OCI-LY3 (cell line): ENCODE data around the gene UNC13A.

ENCODE experiments used
- EZH2phosphoT487 ChIP-seq: fragments of 200-600 bp; shearing (Covaris generic); IDR thresholded peaks from 2 replicates; pipeline ENCODE4 v1.6.1; 2018; ENCODE audit warnings: antibody characterized with exemption, mixed run types, low read depth
- TF ChIP-seq, protein P1 (sequence below): fragments of 200-600, 300-600 bp; sonication (generic); IDR thresholded peaks from 2 replicates; pipeline ENCODE4 v1.5.1; 2014; ENCODE audit warnings: antibody characterized with exemption, low read length, low read depth

DNA sequence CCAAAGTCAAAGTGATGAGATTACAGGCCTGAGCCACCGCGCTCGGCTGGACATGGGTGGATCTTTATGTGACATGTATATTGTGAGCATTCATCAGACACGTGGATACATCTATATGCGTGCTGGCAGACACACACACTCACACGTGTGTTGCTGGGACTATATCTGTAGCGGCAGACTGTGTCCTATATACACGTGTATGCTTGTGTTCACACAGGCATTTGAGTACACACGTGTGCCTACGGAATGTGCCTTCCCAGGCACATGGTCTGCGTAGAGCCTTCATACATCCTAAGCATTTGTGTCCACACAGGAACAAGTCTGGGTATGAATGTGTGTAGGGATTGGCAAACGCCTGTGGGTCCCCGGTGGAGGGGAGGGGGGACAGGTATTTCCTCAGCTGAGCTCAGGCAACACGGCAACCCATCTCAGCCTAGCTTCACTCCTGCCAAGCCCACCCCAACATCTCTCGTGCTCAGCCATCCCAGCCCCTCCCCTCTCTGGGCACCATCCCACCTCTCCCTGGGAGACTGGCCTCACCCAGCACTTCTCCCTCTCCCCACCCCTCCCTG, 2.6 kb downstream of the UNC13A start:
- TF ChIP-seq, protein P1, sequence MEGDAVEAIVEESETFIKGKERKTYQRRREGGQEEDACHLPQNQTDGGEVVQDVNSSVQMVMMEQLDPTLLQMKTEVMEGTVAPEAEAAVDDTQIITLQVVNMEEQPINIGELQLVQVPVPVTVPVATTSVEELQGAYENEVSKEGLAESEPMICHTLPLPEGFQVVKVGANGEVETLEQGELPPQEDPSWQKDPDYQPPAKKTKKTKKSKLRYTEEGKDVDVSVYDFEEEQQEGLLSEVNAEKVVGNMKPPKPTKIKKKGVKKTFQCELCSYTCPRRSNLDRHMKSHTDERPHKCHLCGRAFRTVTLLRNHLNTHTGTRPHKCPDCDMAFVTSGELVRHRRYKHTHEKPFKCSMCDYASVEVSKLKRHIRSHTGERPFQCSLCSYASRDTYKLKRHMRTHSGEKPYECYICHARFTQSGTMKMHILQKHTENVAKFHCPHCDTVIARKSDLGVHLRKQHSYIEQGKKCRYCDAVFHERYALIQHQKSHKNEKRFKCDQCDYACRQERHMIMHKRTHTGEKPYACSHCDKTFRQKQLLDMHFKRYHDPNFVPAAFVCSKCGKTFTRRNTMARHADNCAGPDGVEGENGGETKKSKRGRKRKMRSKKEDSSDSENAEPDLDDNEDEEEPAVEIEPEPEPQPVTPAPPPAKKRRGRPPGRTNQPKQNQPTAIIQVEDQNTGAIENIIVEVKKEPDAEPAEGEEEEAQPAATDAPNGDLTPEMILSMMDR, result no peak
- TF ChIP-seq EZH2phosphoT487, result no peak
